H1 (cell line): ENCODE results near the gene TK2. TPM values are rescaled to one million over a fixed set of nuclear protein-coding genes. Genes with fewer than 3 reads are reported as not detected.

Source experiments
- CTCF ChIA-PET: fragments of 300-600 bp; sonication (Branson Sonifier 250); formaldehyde crosslinking; loops from one replicate; lab custom pipeline; 2021; ENCODE audit not compliant: partially characterized antibody; lab: Charles Lee
- POLR2A ChIA-PET: fragments of 300-600 bp; sonication (Branson Sonifier 250); formaldehyde crosslinking; loops from one replicate; lab custom pipeline; 2021; ENCODE audit warnings: inconsistent platforms; ENCODE audit not compliant: partially characterized antibody; lab: Charles Lee
- DNase-seq, 2 experiments: peaks; one replicate each; pipeline versions ENCODE4 v3.0.0 to v3.0.0-alpha.2; 2010 to 2022; ENCODE audit warnings: low spot score in 2 of 2, low read depth in 1 of 2, mixed read lengths in 1 of 2
- FAIRE-seq: peaks from 2 replicates; lab custom pipeline; 2011; peaks lifted over from hg19 to GRCh38; lab: Jason Lieb, UNC
- H2AFZ ChIP-seq: 2 replicates; pipeline ENCODE4 v1.8.1; 2012; ENCODE audit warnings: low read length, inconsistent platforms
- H2AK5ac ChIP-seq: 2 replicates; pipeline ENCODE4 v1.6.1; 2013; ENCODE audit warnings: low read depth, low read length
- H2BK120ac ChIP-seq: replicated peaks from 2 replicates; pipeline ENCODE3; 2013; ENCODE audit warnings: low read depth, low read length, inconsistent platforms
- H2BK12ac ChIP-seq: 2 replicates; pipeline ENCODE4 v1.6.1; 2013; ENCODE audit warnings: low read depth, low read length
- H2BK15ac ChIP-seq: 2 replicates; pipeline ENCODE4 v1.6.1; 2013; ENCODE audit warnings: low read length
- H2BK20ac ChIP-seq: 2 replicates; pipeline ENCODE4 v1.6.1; 2013; ENCODE audit warnings: low read length
- H2BK5ac ChIP-seq: 2 replicates; pipeline ENCODE4 v1.6.1; 2013; ENCODE audit warnings: low read depth, low read length
- H3K14ac ChIP-seq: 2 replicates; pipeline ENCODE4 v1.6.1; 2013; ENCODE audit warnings: inconsistent platforms; ENCODE audit not compliant: insufficient read length
- H3K18ac ChIP-seq: 2 replicates; pipeline ENCODE4 v1.6.1; 2013; ENCODE audit warnings: low read length; ENCODE audit errors: extremely low read depth
- H3K23ac ChIP-seq: 2 replicates; pipeline ENCODE4 v1.6.1; 2013; ENCODE audit warnings: inconsistent platforms; ENCODE audit not compliant: insufficient read length
- H3K23me2 ChIP-seq: 2 replicates; pipeline ENCODE4 v1.6.1; 2013; ENCODE audit warnings: low read depth, low read length
- H3K27ac ChIP-seq: 2 replicates; pipeline ENCODE4 v1.6.1; 2011; ENCODE audit warnings: low read depth, low read length, inconsistent platforms
- H3K27me3 ChIP-seq, 4 experiments: replicated peaks in 1 of 4; 1 replicate in 1 of 4; 2 replicates in 3 of 4; pipeline versions ENCODE4 v1.6.1 to v1.8.1; 2011 to 2013; ENCODE audit warnings: low read length in 3 of 4, mild to moderate bottlenecking in 3 of 4, inconsistent platforms in 2 of 4, mixed read lengths in 2 of 4, moderate library complexity in 1 of 4; ENCODE audit not compliant: control insufficient read depth in 3 of 4, insufficient read depth in 3 of 4; ENCODE audit errors: extremely low read depth in 1 of 4
- H3K36me3 ChIP-seq, 4 experiments: 2 replicates each; pipeline versions ENCODE4 v1.6.1 to v1.8.1; 2011 to 2013; ENCODE audit warnings: mild to moderate bottlenecking in 4 of 4, low read length in 3 of 4, moderate library complexity in 2 of 4, control low read depth in 1 of 4, inconsistent platforms in 1 of 4; ENCODE audit not compliant: insufficient read depth in 4 of 4, control insufficient read depth in 2 of 4
- H3K4ac ChIP-seq: replicated peaks from 2 replicates; pipeline ENCODE3; 2013; ENCODE audit warnings: low read length, low read depth, mixed read lengths, inconsistent platforms; ENCODE audit not compliant: insufficient read length
- H3K4me1 ChIP-seq, 4 experiments: replicated peaks in 1 of 4; 1 replicate in 1 of 4; 2 replicates in 3 of 4; pipeline versions ENCODE4 v1.6.1 to v1.8.1; 2011 to 2013; ENCODE audit warnings: low read length in 3 of 4, inconsistent platforms in 2 of 4, mixed read lengths in 1 of 4; ENCODE audit not compliant: insufficient read depth in 4 of 4, control insufficient read depth in 3 of 4
- H3K4me2 ChIP-seq, 2 experiments: 2 replicates each; pipeline versions ENCODE4 v1.6.1 to v1.8.1; 2011 to 2013; ENCODE audit warnings: low read depth in 2 of 2, low read length in 2 of 2, control low read depth in 1 of 2, inconsistent platforms in 1 of 2, mild to moderate bottlenecking in 1 of 2; ENCODE audit not compliant: insufficient read depth in 1 of 2
- H3K4me3 ChIP-seq, 4 experiments: fragments of 200-600, 300-600 bp in 1 of 4; sonication (generic), shearing (Covaris generic), sonication (Bioruptor Twin) in 1 of 4; 2 replicates each; pipeline versions ENCODE4 v1.5.1 to v1.8.1; 2011 to 2016; ENCODE audit warnings: low read length in 4 of 4, low read depth in 3 of 4, control low read depth in 2 of 4, inconsistent platforms in 2 of 4, mild to moderate bottlenecking in 2 of 4, mixed read lengths in 1 of 4, moderate library complexity in 1 of 4; ENCODE audit not compliant: insufficient read depth in 2 of 4; ENCODE audit errors: extremely low read depth in 1 of 4
- H3K56ac ChIP-seq: replicated peaks from 2 replicates; pipeline ENCODE3; 2013; ENCODE audit warnings: low read depth, mild to moderate bottlenecking, mixed read lengths, low read length, inconsistent platforms; ENCODE audit not compliant: insufficient read length
- H3K79me1 ChIP-seq: 2 replicates; pipeline ENCODE4 v1.6.1; 2013; ENCODE audit warnings: low read depth, low read length, control low read depth
- H3K79me2 ChIP-seq, 2 experiments: 2 replicates each; pipeline versions ENCODE4 v1.6.1 to v1.8.1; 2012 to 2013; ENCODE audit warnings: low read length in 2 of 2, mild to moderate bottlenecking in 2 of 2, inconsistent platforms in 1 of 2; ENCODE audit not compliant: insufficient read depth in 2 of 2, control insufficient read depth in 1 of 2
- H3K9ac ChIP-seq, 4 experiments: replicated peaks in 1 of 4; 1 replicate in 1 of 4; 2 replicates in 3 of 4; pipeline versions ENCODE4 v1.6.1 to v1.8.1; 2011 to 2013; ENCODE audit warnings: low read depth in 3 of 4, low read length in 3 of 4, control low read depth in 2 of 4, mild to moderate bottlenecking in 2 of 4, moderate library complexity in 2 of 4, inconsistent platforms in 1 of 4; ENCODE audit errors: extremely low read depth in 1 of 4
- H3K9me3 ChIP-seq, 2 experiments: 2 replicates each; pipeline versions ENCODE4 v1.6.1 to v1.8.1; 2012 to 2013; ENCODE audit warnings: mild to moderate bottlenecking in 2 of 2, moderate library complexity in 2 of 2, control low read depth in 1 of 2, inconsistent platforms in 1 of 2, low read depth in 1 of 2, low read length in 1 of 2, mixed read lengths in 1 of 2; ENCODE audit not compliant: insufficient read depth in 2 of 2
- H4K20me1 ChIP-seq, 2 experiments: replicated peaks in 1 of 2; 2 replicates each; pipeline versions ENCODE3 to v1.8.1; 2011 to 2013; ENCODE audit warnings: inconsistent platforms in 2 of 2, low read length in 2 of 2, mild to moderate bottlenecking in 1 of 2; ENCODE audit not compliant: insufficient read depth in 2 of 2, control insufficient read depth in 1 of 2
- H4K5ac ChIP-seq: 2 replicates; pipeline ENCODE4 v1.6.1; 2013; ENCODE audit warnings: low read length, low read depth, mixed read lengths, inconsistent platforms; ENCODE audit not compliant: insufficient read length
- H4K8ac ChIP-seq: 2 replicates; pipeline ENCODE4 v1.8.0; 2013; ENCODE audit warnings: mild to moderate bottlenecking, moderate library complexity, low read length, inconsistent platforms; ENCODE audit not compliant: insufficient read depth; ENCODE audit errors: extremely low read depth
- H4K91ac ChIP-seq: replicated peaks from 2 replicates; pipeline ENCODE3; 2013; ENCODE audit warnings: low read length, mixed read lengths, inconsistent platforms; ENCODE audit not compliant: insufficient read length
- GTF2F1 ChIP-seq: IDR thresholded peaks from 2 replicates; pipeline ENCODE4 v1.6.1; 2012; ENCODE audit warnings: low read depth, low read length, improper control_type of control experiment, borderline replicate concordance
- KDM4A ChIP-seq: IDR thresholded peaks from one replicate; pipeline ENCODE4 v1.7.1; 2012; ENCODE audit warnings: low read depth, mild to moderate bottlenecking, moderate library complexity, low read length, inconsistent platforms; ENCODE audit not compliant: severe bottlenecking
- RAD21 ChIP-seq, 2 experiments: IDR thresholded peaks in 1 of 2; conservative IDR thresholded peaks in 1 of 2; 2 replicates each; pipeline ENCODE4 v1.6.1; 2011; ENCODE audit warnings: low read depth in 2 of 2, low read length in 2 of 2, improper control_type of control experiment in 1 of 2, inconsistent platforms in 1 of 2, mild to moderate bottlenecking in 1 of 2, moderate library complexity in 1 of 2
- WGBS, 2 experiments: shearing (Covaris generic) in 1 of 2; methylation state at CpG; one replicate each; pipeline versions ENCODE4 v1.1.6 to v1.1.7; 2013 to 2015; ENCODE audit warnings: low lambda C conversion rate in 2 of 2, mixed read lengths in 2 of 2, inconsistent platforms in 1 of 2, low coverage in 1 of 2, missing lambda C conversion rate in 1 of 2; ENCODE audit not compliant: insufficient replicate concordance in 2 of 2, insufficient coverage in 1 of 2, insufficient read length in 1 of 2; ENCODE audit errors: extremely low coverage in 1 of 2, missing lambda C conversion rate in 1 of 2; 5-methylcytosine and 5-hydroxymethylcytosine counted together
- polyA plus RNA-seq, 7 experiments: library from polyadenylated mRNA; depleted of rRNA in 3 of 7; stranded (reverse) in 5 of 7; unstranded in 2 of 7; fragments of >200 nt in 5 of 7; fragments of 200-250 nt in 2 of 7; gene quantifications; 1 replicate in 5 of 7; 2 replicates in 1 of 7; 4 replicates in 1 of 7; pipeline versions ENCODE4 v1.2.1 to v1.2.3, GENCODE V29; 2011 to 2013; ENCODE audit warnings: missing spikeins in 2 of 7, mixed read lengths in 2 of 7
- total RNA-seq: library from RNA; stranded (reverse); fragmentation: NEBNext Ultra II Directional; extraction: Animal tissue kit (Norgen Biotek cat#: 25700); gene quantifications from 2 replicates; pipeline ENCODE4 v1.2.1, GENCODE V29; 2021

Gene TK2
- total and polyA plus RNA-seq, 2 of the 8 experiments (the other 6 are each of a cell fraction or from before 2014, with no cell fraction given): 2.7 to 3.6 TPM

DNA sequence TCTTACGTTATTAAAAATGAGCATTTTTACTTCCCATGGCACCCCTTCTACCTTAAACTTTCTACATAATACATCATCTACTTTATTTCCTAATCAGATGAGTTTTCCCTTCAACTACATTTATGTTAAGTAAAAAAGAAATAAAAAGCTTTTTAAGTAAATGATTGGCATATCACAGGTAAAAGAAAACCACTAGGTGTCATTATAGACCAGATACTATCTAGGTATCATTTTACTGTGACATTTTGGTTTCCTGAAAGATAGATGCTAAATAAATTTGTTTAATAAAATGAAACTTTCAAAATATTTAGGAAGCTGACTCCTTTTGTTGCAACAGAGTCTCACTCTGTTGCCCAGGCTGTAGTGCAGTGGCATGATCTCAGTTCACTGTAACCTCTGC lies 12.5 kb upstream of the TK2 start:
- H3K27me3 ChIP-seq: no peaks in the 10 kb centered on the region
- H2BK12ac ChIP-seq: no peak overlapping the region
- H4K20me1 ChIP-seq: peaks cover 0 to 2% of the 10 kb centered on the region in 2 experiments
- H3K23me2 ChIP-seq: no peaks in the 10 kb centered on the region
- DNase-seq: no peak
- no peaks in the 10 kb centered on the region for H3K4me1 ChIP-seq
- H3K4me3 ChIP-seq: no peak overlapping the region
- no peak overlapping the region for H3K9ac ChIP-seq
- H3K14ac ChIP-seq: no peak overlapping the region
- no peak overlapping the region for H3K4me2 ChIP-seq
- H3K36me3 ChIP-seq: peaks cover 0 to 5% (median 0%) of the 10 kb centered on the region in 4 experiments; a peak in 3 of 8 replicates
- 67% methylated on average over 1 of the region's 1 CpG; no CpG with 5 or more reads in 1 of the 2 experiments for WGBS, 2 experiments
- no peak overlapping the region for H3K18ac ChIP-seq
- H3K9me3 ChIP-seq: no peaks in the 10 kb centered on the region
- TF ChIP-seq KDM4A (no peak), RAD21 (IDR thresholded peaks at IDR 0.05 in 1 of 2, conservative IDR thresholded peaks at IDR 0.05 in 1 of 2; ENCODE audit: low read depth in 2 of 2, low read length in 2 of 2) (0 out of 4 replicates have a peak, but pooled peaks of 1 of the 2 experiments have one; percentile 16), GTF2F1 (no peak)
- ChIA-PET POLR2A (interaction anchor here (1.0 to 1.1 kb wide), 3 partner anchors 10 to 12 kb away, joined by 3 to 4 read pairs (median 4); partner anchors contain the start of gene CKLF), CTCF (interaction anchor here (0.6 to 5.2 kb wide), 9 partner anchors 10 to 306 kb away, joined by 3 to 25 read pairs (median 5); partner anchors contain the start of genes CKLF and CMTM2)
- H4K5ac ChIP-seq: no peak overlapping the region
- H4K8ac ChIP-seq: no peak overlapping the region
- no peak overlapping the region for H2BK20ac ChIP-seq
- H3K79me1 ChIP-seq: no peaks in the 10 kb centered on the region
- H3K79me2 ChIP-seq: no peaks in the 10 kb centered on the region
- H3K23ac ChIP-seq: no peak overlapping the region
- no peak overlapping the region for H3K4ac ChIP-seq
- H2BK15ac ChIP-seq: no peak overlapping the region
- no peak overlapping the region for H3K27ac ChIP-seq
- H2BK5ac ChIP-seq: no peak overlapping the region
- FAIRE-seq: no peak
- H3K56ac ChIP-seq: no peak overlapping the region
- H2BK120ac ChIP-seq: no peak overlapping the region
- no peak overlapping the region for H2AK5ac ChIP-seq
- no peak overlapping the region for H2AFZ ChIP-seq
- H4K91ac ChIP-seq: no peak overlapping the region
